ENCODE results near the gene NEUROD4. TPM values are rescaled to one million over a fixed set of nuclear protein-coding genes. Genes with fewer than 3 reads are reported as not detected.
A peak's percentile ranks its signal among the peaks of the same experiment; 100 is the strongest.

The NEUROD4 gene
- total RNA-seq, 6 experiments from 2014 or later: not detected

DNA sequence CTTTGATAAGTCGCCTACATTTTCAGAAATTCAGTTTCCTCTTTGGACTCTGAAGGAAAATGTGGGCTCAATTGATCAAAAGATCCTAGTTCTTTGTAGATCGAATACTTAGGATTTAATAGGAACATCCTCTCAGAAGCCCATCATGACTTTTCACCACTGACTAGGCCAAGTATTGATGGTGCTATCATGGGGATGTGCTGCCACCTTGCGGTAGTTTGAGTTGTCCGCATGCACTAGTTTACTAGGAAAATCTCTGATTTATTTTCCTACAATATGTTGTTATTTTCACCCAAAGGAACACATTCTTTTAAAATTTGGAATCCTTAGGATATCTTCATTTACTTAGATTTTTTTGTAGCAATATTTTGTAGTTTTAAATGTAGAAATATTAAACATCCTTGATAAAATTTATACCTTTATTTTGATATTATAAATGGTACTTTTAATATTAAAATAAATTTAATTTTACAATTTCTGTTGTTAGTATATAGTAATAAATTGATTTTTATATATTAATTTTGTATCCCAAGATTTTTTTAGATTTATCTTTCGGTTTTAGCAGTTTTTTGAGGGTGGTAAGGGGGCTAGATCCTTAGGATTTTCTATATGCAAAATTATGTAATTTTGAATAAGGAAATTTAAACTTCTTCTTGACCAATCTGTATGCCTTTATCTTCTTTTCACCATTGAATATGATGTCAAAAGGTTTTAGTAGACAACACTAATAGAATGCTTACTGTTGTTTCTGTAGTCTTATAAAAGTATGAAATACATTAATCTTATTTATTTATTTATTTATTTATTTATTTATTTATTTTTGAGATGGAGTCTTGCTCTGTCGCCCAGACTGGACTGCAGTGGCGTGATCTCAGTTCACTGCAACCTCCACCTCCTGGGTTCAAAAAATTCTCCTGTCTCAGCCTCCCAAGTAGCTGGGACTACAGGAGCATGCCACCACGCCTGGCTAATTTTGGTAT lies 53.6 kb downstream of the NEUROD4 start:
- TF ChIP-seq, protein P1, sequence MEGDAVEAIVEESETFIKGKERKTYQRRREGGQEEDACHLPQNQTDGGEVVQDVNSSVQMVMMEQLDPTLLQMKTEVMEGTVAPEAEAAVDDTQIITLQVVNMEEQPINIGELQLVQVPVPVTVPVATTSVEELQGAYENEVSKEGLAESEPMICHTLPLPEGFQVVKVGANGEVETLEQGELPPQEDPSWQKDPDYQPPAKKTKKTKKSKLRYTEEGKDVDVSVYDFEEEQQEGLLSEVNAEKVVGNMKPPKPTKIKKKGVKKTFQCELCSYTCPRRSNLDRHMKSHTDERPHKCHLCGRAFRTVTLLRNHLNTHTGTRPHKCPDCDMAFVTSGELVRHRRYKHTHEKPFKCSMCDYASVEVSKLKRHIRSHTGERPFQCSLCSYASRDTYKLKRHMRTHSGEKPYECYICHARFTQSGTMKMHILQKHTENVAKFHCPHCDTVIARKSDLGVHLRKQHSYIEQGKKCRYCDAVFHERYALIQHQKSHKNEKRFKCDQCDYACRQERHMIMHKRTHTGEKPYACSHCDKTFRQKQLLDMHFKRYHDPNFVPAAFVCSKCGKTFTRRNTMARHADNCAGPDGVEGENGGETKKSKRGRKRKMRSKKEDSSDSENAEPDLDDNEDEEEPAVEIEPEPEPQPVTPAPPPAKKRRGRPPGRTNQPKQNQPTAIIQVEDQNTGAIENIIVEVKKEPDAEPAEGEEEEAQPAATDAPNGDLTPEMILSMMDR (IDR thresholded peaks at IDR 0.05): peak; percentile 77 to 94 (median 87)
- TF ChIP-seq POLR2A (IDR thresholded peaks at IDR 0.05): no peak
- 23% methylated on average over 8 of the region's 8 CpGs for WGBS (ENCODE audit: insufficient coverage, low coverage, low lambda C conversion rate, missing lambda C conversion rate)
- intact Hi-C loops (cut with DNase I): loop anchor here in 1 of 2 donors (5.0 kb wide), 1 partner anchor 81 kb away; no protein-coding TSS in a partner anchor
- Histone ChIP-seq H3K9me3 (no peaks in the 10 kb centered on the region), H3K27me3 (peaks cover 0 to 8% of the 10 kb centered on the region in 2 donors), H3K4me3 (no peak overlapping the region), H3K4me1 (no peaks in the 10 kb centered on the region), H3K27ac (no peak overlapping the region), H3K36me3 (no peaks in the 10 kb centered on the region)
- peak; percentile 80 to 86 (median 84) for ATAC-seq
- DNase-seq: peak; percentile 68 to 73 (median 72)

DNA sequence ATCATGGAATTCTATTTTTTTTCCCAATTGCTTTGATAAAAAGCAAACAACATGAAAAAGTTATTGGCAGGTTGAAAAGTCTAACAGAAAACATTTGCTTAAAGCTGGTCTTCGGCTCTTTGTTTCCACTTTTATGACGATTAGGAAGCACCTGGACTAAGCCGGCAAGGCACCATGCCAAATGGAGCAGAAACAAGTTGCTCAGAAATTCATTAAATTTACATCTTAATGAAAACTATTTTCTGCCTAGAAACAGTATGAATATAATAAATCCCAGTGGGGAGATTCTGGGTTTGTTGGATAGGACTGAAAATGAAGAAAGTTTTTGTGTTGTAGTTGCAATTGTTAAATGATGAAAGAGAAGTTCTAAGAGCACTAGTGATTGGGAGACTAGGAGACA lies 55.0 kb downstream of the NEUROD4 start:
- TF ChIP-seq, protein P1 (IDR thresholded peaks at IDR 0.05): no peak
- no peak for TF ChIP-seq POLR2A (IDR thresholded peaks at IDR 0.05)
- no peaks in the 10 kb centered on the region for H3K36me3 ChIP-seq
- DNase-seq (no peak), ATAC-seq (no peak)
- intact Hi-C loops (cut with DNase I): loop anchor here in 1 of 2 donors (5.0 kb wide), 1 partner anchor 83 kb away; no protein-coding TSS in a partner anchor
- 21% methylated on average over 3 of the region's 3 CpGs for WGBS (ENCODE audit: insufficient coverage, low coverage, low lambda C conversion rate, missing lambda C conversion rate)
- H3K4me3 ChIP-seq: no peak overlapping the region
- H3K27me3 ChIP-seq: peaks cover 0 to 8% of the 10 kb centered on the region in 2 donors
- no peak overlapping the region for H3K27ac ChIP-seq
- H3K4me1 ChIP-seq: no peaks in the 10 kb centered on the region
- no peaks in the 10 kb centered on the region for H3K9me3 ChIP-seq

Other genes with a start within 250 kb of the NEUROD4 start
- gene MUCL1, start 165.5 kb upstream of the NEUROD4 start, total RNA-seq: not detected
- 1 to 10 TPM in 1 of 6 experiments, under 1 TPM in 4, not detected in 1; 0.09 to 1.2 (median 0.37) TPM for gene TESPA1, start 35.2 kb upstream of the NEUROD4 start, total RNA-seq
- not detected for gene OR9K2, start 106.4 kb downstream of the NEUROD4 start, total RNA-seq
- gene OR10A7, start 201.1 kb downstream of the NEUROD4 start, total RNA-seq: not detected
- gene OR6C74, start 224.6 kb downstream of the NEUROD4 start, total RNA-seq: not detected